T-helper 17 cell (primary cell): ENCODE results near the gene ZNF471. TPM values are rescaled to one million over a fixed set of nuclear protein-coding genes. Genes with fewer than 3 reads are reported as not detected.

Experiments
- ATAC-seq: fragments of 150-1000 bp; cut with Tn5 transposase; 2 replicates; pipeline ENCODE4 v1.10.0; 2021; ENCODE audit warnings: mild to moderate bottlenecking, moderate library complexity
- DNase-seq, 3 donors: peaks; one replicate each; pipeline versions ENCODE4 v3.0.0 to v3.0.0-alpha.2; 2020 to 2021
- H3K9me3 ChIP-seq: one replicate; pipeline ENCODE4 v1.7.0; 2013; ENCODE audit warnings: low read length, mild to moderate bottlenecking; ENCODE audit not compliant: control insufficient read depth, poor library complexity, severe bottlenecking
- H3K27ac Mint-ChIP-seq: one replicate; pipeline ENCODE4 v1.8.0; 2022; ENCODE audit warnings: mild to moderate bottlenecking, moderate library complexity, mixed read lengths
- H3K27me3 Mint-ChIP-seq: one replicate; pipeline ENCODE4 v1.8.0; 2022; ENCODE audit warnings: mixed read lengths
- H3K36me3 Mint-ChIP-seq: one replicate; pipeline ENCODE4 v1.8.0; 2022; ENCODE audit warnings: low read depth, mixed read lengths
- H3K4me1 Mint-ChIP-seq: one replicate; pipeline ENCODE4 v1.8.0; 2022; ENCODE audit warnings: mild to moderate bottlenecking, mixed read lengths
- H3K4me3 Mint-ChIP-seq: one replicate; pipeline ENCODE4 v1.8.0; 2022; ENCODE audit warnings: mild to moderate bottlenecking, moderate library complexity, mixed read lengths
- total RNA-seq, 4 donors: library from RNA in 2 of 4; stranded (reverse) in 2 of 4; gene quantifications; one replicate each; pipeline ENCODE4 v1.2.3 and lab custom pipeline; 2022 to 2026

The ZNF471 gene
- total RNA-seq, 2 donors from 2014 or later: 0.23 to 1.1 TPM

DNA sequence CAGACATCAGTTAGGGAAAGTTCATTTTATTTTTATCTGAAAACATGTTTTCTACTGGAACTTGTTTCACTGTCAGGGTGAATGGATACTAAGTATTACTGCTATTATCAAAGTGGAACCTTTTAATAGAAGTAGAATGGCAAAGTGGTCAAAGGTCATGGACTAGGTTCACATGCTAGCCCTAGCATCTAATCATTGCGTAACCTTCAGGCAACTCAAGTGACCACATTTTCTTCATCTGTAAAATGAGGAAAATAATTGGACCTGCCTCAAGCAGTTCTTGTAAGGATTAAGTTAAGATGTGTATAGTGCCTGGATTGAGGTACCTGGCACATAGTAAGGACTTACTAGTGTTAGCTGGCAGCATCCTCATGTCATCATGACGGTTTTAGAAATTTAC is 36.1 kb downstream of the ZNF471 start:
- Mint-ChIP-seq H3K27ac (no peak overlapping the region), H3K27me3 (no peaks in the 10 kb centered on the region), H3K36me3 (peaks cover 10% of the 10 kb centered on the region), H3K4me3 (no peak overlapping the region), H3K4me1 (no peaks in the 10 kb centered on the region)
- DNase-seq (no peak), ATAC-seq (no peak)
- peaks cover 4% of the 10 kb centered on the region for H3K9me3 ChIP-seq

DNA sequence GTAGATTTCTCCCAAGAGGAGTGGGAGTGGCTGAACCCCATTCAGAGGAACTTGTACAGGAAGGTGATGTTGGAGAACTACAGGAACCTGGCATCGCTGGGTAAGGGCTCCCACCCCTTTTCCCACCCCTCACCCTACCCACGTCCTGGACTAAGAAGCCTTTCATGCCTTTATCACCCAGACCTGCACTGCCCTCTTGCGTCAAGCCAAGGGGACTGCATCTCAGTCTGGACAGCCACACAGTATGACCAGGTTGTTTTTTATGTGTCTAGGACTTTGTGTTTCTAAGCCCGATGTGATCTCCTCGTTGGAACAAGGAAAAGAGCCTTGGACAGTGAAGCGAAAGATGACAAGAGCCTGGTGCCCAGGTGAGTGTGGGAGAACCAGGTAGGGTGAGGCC is 39.9 kb downstream of the ZNF471 start:
- peaks cover 22% of the 10 kb centered on the region for H3K9me3 ChIP-seq
- H3K4me1 Mint-ChIP-seq: no peaks in the 10 kb centered on the region
- peaks cover 17% of the 10 kb centered on the region for H3K36me3 Mint-ChIP-seq
- H3K27ac Mint-ChIP-seq: no peak overlapping the region
- no peaks in the 10 kb centered on the region for H3K27me3 Mint-ChIP-seq
- no peak for ATAC-seq
- DNase-seq: no peak
- H3K4me3 Mint-ChIP-seq: no peak overlapping the region

DNA sequence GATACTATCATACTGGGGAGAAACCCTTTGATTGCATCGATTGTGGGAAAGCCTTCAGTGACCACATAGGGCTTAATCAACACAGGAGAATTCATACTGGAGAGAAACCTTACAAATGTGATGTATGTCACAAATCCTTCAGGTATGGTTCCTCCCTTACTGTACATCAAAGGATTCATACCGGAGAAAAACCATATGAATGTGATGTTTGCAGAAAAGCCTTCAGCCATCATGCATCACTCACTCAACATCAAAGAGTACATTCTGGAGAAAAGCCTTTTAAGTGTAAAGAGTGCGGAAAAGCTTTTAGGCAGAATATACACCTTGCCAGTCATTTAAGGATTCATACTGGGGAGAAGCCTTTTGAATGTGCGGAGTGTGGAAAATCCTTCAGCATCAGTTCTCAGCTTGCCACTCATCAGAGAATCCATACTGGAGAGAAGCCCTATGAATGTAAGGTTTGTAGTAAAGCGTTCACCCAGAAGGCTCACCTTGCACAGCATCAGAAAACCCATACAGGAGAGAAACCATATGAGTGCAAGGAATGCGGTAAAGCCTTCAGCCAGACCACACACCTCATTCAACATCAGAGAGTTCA is 46.7 kb downstream of the ZNF471 start:
- H3K9me3 ChIP-seq: peaks cover 49% of the 10 kb centered on the region
- no peak for ATAC-seq
- Mint-ChIP-seq H3K4me1 (no peaks in the 10 kb centered on the region), H3K4me3 (no peak overlapping the region), H3K27me3 (no peaks in the 10 kb centered on the region), H3K36me3 (peaks cover 11% of the 10 kb centered on the region), H3K27ac (no peak overlapping the region)
- no peak for DNase-seq

DNA sequence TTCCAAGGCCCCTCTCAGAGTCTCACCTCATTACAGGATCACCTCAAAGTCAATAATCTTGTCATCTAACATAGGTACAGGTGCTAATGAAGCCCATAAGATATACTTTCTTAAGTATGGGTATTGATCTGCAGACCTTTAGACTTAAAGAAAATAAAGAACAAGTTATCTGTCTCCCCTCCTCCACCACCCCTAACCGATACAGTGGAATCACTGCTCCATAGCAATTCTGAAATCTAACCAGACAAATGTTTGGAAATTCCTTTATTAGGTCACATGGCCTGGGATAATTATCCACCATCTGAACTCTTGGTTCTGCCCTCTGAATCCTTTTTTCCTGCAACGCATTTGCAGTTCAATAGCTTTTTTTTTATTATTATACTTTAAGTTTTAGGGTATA is 55.1 kb downstream of the ZNF471 start:
- H3K27ac Mint-ChIP-seq: no peak overlapping the region
- DNase-seq: no peak
- ATAC-seq: no peak
- H3K36me3 Mint-ChIP-seq: peaks cover 6% of the 10 kb centered on the region
- no peaks in the 10 kb centered on the region for H3K27me3 Mint-ChIP-seq
- H3K9me3 ChIP-seq: peaks cover 29% of the 10 kb centered on the region
- H3K4me1 Mint-ChIP-seq: peaks cover 2% of the 10 kb centered on the region
- no peak overlapping the region for H3K4me3 Mint-ChIP-seq

DNA sequence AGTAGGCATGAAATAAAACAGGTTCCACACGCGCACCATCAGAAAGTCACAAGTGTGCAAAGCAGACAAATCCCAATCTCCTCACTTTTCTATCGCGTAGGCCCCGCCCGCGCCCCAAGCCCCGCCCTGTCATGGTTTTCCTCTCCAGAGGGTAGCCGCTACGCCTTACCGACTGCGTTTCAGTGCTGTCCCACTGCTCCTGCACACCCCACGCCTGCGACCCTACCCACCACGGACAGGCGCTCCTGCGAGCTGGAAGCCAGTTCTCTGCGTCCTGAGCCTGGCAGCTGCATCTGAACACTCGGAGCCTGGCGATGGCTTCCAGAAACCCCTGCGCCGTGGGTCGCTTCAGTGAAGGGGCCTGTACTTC is 59.2 kb downstream of the ZNF471 start:
- Mint-ChIP-seq H3K27ac (peak overlapping the region; percentile 60), H3K4me3 (peak overlapping the region; percentile 90), H3K36me3 (peaks cover 6% of the 10 kb centered on the region), H3K27me3 (no peaks in the 10 kb centered on the region), H3K4me1 (peaks cover 2% of the 10 kb centered on the region)
- peak; percentile 44 for ATAC-seq
- DNase-seq: peak in 1 of 3 donors; percentile 6
- H3K9me3 ChIP-seq: peaks cover 27% of the 10 kb centered on the region

DNA sequence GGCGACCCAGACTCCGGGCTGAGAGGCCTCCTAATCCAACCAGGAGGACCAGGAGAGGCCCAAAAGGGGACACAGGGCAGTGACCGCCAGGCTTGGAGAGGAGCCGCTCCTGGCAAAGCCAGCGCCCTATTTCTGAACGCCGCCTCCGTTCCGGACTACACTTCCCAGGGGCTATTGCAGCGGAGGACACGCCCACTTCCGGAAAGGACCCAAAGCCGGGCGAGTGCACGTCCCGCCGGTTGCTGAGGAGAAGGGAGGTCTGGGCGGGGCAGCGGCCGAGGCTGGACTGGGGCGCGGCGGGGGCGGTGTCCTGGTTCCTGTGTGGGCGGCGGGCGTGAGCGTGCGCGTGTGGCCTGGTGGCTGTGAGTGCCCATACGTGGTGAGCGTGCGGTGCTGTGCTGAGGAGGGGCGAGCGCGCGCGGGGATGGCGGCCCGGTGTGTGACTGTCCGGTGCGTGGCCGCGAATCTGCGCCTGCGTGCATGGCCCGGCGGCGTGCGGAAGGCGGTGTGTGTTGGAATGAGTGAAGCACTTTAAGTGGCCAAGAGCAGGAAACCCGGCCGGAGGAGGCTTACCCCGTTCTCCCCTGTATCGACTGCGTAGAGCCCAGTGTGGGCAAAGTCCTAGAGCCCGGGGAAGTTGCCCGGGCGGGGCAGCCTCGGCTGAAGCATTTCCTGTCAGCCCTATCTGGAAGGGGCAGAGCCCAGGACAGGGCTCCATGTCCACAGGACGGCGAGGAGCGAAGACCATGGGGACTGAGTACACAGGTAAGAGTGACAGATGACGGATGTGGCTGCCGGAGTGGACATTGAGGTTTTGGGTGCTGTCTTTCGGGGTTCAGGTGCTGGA is 59.8 kb downstream of the ZNF471 start, which contains the start of gene ZNF470:
TSS of gene ZNF470 (plus strand) at position 195 of the 847 bp plus-strand sequence. CDS start 2,844 bp downstream, outside the sequence.
- H3K9me3 ChIP-seq: peaks cover 27% of the 10 kb centered on the region
- peak; percentile 67 to 78 (median 74) for DNase-seq
- Mint-ChIP-seq H3K4me1 (peaks cover 2% of the 10 kb centered on the region), H3K36me3 (peaks cover 6% of the 10 kb centered on the region), H3K27me3 (no peaks in the 10 kb centered on the region), H3K4me3 (peak within 1 kb of the TSS; percentile 90), H3K27ac (peak within 1 kb of the TSS; percentile 60)
- ATAC-seq: peak; percentile 98

DNA sequence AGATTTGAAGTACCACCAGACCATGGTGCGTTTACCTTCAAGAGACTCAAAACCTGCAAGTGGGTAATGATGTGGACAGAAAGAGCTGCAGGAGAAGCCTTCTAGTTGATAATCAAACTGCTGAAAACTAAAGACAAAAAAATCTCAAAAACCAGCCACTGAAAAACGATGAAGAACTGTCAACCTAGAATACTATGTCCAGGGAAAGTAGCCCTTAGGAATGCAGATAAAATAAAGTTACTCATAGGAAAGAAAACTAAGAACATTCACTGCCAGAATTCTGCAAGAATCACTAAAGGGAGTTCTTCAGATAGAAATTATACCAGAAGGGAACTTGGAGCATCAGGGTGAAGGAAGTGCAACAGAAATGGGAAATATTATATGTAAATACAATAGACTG is 64.9 kb downstream of the ZNF471 start:
- peaks cover 8% of the 10 kb centered on the region for H3K36me3 Mint-ChIP-seq
- no peak overlapping the region for H3K4me3 Mint-ChIP-seq
- peaks cover 45% of the 10 kb centered on the region for H3K9me3 ChIP-seq
- H3K27ac Mint-ChIP-seq: no peak overlapping the region
- no peaks in the 10 kb centered on the region for H3K27me3 Mint-ChIP-seq
- H3K4me1 Mint-ChIP-seq: no peaks in the 10 kb centered on the region
- ATAC-seq (no peak), DNase-seq (no peak)

DNA sequence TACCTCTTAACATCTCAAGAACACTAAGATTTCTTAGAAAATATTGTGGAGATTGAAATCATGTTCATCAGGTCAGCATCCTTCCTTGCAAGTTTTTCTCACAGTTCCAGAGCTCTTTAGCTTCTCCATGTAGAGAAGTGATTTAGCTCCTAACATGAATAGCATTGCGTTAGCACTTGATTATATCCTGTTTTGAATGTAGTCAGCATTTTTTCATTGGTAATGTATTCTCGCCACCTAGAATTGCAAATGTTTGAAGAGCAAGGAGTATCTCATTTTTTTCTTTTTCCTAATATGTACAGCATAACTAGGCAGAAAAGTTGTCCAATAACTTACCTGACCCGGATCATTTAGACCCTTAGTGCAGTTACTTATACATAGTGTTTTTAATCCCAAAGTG is 66.3 kb downstream of the ZNF471 start:
- DNase-seq: no peak
- Mint-ChIP-seq H3K4me1 (no peaks in the 10 kb centered on the region), H3K36me3 (peaks cover 8% of the 10 kb centered on the region), H3K27ac (no peak overlapping the region), H3K27me3 (no peaks in the 10 kb centered on the region), H3K4me3 (no peak overlapping the region)
- peaks cover 58% of the 10 kb centered on the region for H3K9me3 ChIP-seq
- ATAC-seq: no peak

DNA sequence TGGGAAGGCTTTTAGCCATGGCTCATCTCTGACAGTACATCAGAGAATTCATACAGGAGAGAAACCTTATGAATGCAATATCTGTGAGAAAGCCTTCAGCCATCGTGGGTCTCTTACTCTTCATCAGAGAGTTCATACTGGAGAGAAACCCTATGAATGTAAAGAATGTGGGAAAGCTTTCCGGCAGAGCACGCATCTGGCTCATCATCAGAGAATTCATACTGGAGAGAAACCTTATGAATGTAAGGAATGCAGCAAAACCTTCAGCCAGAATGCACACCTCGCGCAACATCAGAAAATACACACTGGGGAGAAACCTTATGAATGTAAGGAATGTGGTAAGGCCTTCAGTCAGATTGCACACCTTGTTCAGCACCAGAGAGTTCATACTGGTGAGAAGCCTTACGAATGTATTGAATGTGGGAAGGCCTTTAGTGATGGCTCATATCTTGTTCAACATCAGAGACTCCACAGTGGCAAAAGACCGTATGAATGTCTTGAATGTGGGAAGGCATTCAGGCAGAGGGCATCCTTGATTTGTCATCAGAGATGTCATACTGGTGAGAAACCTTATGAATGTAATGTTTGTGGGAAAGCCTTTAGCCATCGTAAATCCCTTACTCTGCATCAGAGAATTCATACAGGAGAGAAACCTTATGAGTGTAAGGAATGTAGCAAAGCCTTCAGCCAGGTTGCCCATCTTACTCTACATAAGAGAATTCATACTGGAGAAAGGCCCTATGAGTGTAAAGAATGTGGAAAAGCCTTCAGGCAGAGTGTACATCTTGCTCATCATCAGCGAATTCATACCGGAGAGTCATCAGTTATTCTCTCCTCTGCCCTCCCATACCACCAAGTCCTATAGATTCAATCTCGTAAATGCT is 70.3 kb downstream of the ZNF471 start:
- H3K36me3 Mint-ChIP-seq: peaks cover 8% of the 10 kb centered on the region
- DNase-seq: no peak
- no peaks in the 10 kb centered on the region for H3K4me1 Mint-ChIP-seq
- no peaks in the 10 kb centered on the region for H3K27me3 Mint-ChIP-seq
- no peak overlapping the region for H3K4me3 Mint-ChIP-seq
- H3K27ac Mint-ChIP-seq: no peak overlapping the region
- no peak for ATAC-seq
- peaks cover 70% of the 10 kb centered on the region for H3K9me3 ChIP-seq

Other genes starting within 250 kb of the ZNF471 start
- not detected for gene EDDM13, start 235.1 kb upstream of the ZNF471 start, total RNA-seq
- gene ZSCAN5A, start 193.0 kb upstream of the ZNF471 start, total RNA-seq: 10 to 100 TPM in 1 of 2 donors, 1 to 10 TPM in 1; 9.1 to 11.1 TPM
- gene ZNF582, start 114.3 kb upstream of the ZNF471 start, total RNA-seq: 1 to 10 TPM; 3.2 to 3.9 TPM
- 1 to 10 TPM; 1.7 to 2.7 TPM for gene ZNF583, start 103.5 kb upstream of the ZNF471 start, total RNA-seq
- 1 to 10 TPM in 1 of 2 donors, under 1 TPM in 1; 0.26 to 2.0 TPM for gene ZNF667, start 30.5 kb upstream of the ZNF471 start, total RNA-seq
- 1 to 10 TPM; 4.8 to 5.1 TPM for gene ZFP28, start 31.1 kb downstream of the ZNF471 start, total RNA-seq
- 1 to 10 TPM in 1 of 2 donors, under 1 TPM in 1; 0.83 to 1.4 TPM for gene ZNF470, start 59.6 kb downstream of the ZNF471 start, total RNA-seq
- gene ZNF71, start 87.4 kb downstream of the ZNF471 start, total RNA-seq: 1 to 10 TPM; 4.9 to 5.1 TPM
- gene SMIM17, start 135.3 kb downstream of the ZNF471 start, total RNA-seq: not detected
- under 1 TPM; 0.83 to 0.99 TPM for gene ZNF835, start 163.9 kb downstream of the ZNF471 start, total RNA-seq